ENCODE results near the gene EHBP1. TPM values are rescaled to one million over a fixed set of nuclear protein-coding genes. Genes with fewer than 3 reads are reported as not detected.

Gene EHBP1
- total and polyA plus RNA-seq, 2 experiments from 2014 or later, result 27.2 to 47.9 TPM

- TF ChIP-seq EZH2 (IDR thresholded peaks at IDR 0.05; ENCODE audit: low read depth, unreplicated experiment), result no peak
Observed at GRCh38 chr2:62770629-62771028, 65.1 kb downstream of the EHBP1 start (continued).

GRCh38 chr2:62774555-62775366 is 69.2 kb downstream of the EHBP1 start:
- peak; percentile 70 for DNase-seq (ENCODE audit: low spot score)

GRCh38 chr2:62775367-62775668 is 69.8 kb downstream of the EHBP1 start:
- Histone ChIP-seq H3K4me1 (ENCODE audit: insufficient read depth) (no peaks in the 10 kb centered on the region; the same call in 1 of the 2 replicates), H2AFZ (no peak overlapping the region), H3K4me2 (no peak overlapping the region), H3K79me2 (replicated peaks; ENCODE audit: insufficient read depth) (no peaks in the 10 kb centered on the region), H3K27me3 (ENCODE audit: insufficient read depth) (no peaks in the 10 kb centered on the region), H3F3A (replicated peaks; ENCODE audit: low read depth) (no peaks in the 10 kb centered on the region), H3K36me3 (ENCODE audit: insufficient read depth) (no peaks in the 10 kb centered on the region), H3K27ac (ENCODE audit: low read depth) (no peak overlapping the region), H4K20me1 (replicated peaks; ENCODE audit: insufficient read depth) (no peaks in the 10 kb centered on the region; the same call in 1 of the 2 replicates), H3K9me2 (ENCODE audit: insufficient read depth) (no peaks in the 10 kb centered on the region), H3K4me3 (no peak overlapping the region)
- no peak overlapping the region for H3K4me3 Mint-ChIP-seq
- no peak for TF ChIP-seq NANOG (IDR thresholded peaks at IDR 0.05; ENCODE audit: borderline replicate concordance)
- TF ChIP-seq CTCF (conservative IDR thresholded peaks at IDR 0.05; ENCODE audit: low read depth in 2 of 2), result 0 out of 4 replicates have a peak, but pooled peaks of 1 of the 2 experiments have one; percentile 0
- H3K27ac Mint-ChIP-seq, result no peak overlapping the region
- peaks cover 2% of the 10 kb centered on the region for H3K27me3 Mint-ChIP-seq (ENCODE audit: insufficient read depth, low read depth, poor library complexity)
- peaks cover 5% of the 10 kb centered on the region; the same call in 2 of the 3 replicates for H3K9me3 Mint-ChIP-seq
- DNase-seq (ENCODE audit: low spot score) (no peak), ATAC-seq (no peak)
- H3K36me3 Mint-ChIP-seq (ENCODE audit: low read depth), result peaks cover 6% of the 10 kb centered on the region; the same call in 2 of the 3 replicates
- peaks cover 9% of the 10 kb centered on the region for H3K4me1 Mint-ChIP-seq

More at GRCh38 chr2:62774555-62775366, 69.2 kb downstream of the EHBP1 start:
- H3K36me3 Mint-ChIP-seq (ENCODE audit: low read depth), result peaks cover 11% of the 10 kb centered on the region; the same call in 2 of the 3 replicates
- Histone ChIP-seq H3K4me3 (no peak overlapping the region), H3K79me2 (replicated peaks; ENCODE audit: insufficient read depth) (no peaks in the 10 kb centered on the region), H3K36me3 (ENCODE audit: insufficient read depth) (no peaks in the 10 kb centered on the region), H3F3A (replicated peaks; ENCODE audit: low read depth) (no peaks in the 10 kb centered on the region), H2AFZ (no peak overlapping the region), H3K4me1 (ENCODE audit: insufficient read depth) (no peaks in the 10 kb centered on the region; the same call in 1 of the 2 replicates), H3K4me2 (no peak overlapping the region), H4K20me1 (replicated peaks; ENCODE audit: insufficient read depth) (no peaks in the 10 kb centered on the region; the same call in 1 of the 2 replicates), H3K9me2 (ENCODE audit: insufficient read depth) (no peaks in the 10 kb centered on the region), H3K27me3 (ENCODE audit: insufficient read depth) (no peaks in the 10 kb centered on the region), H3K27ac (ENCODE audit: low read depth) (peak overlapping the region; percentile 56; the same call in 1 of the 2 replicates)
- ATAC-seq, result peak; percentile 46; the same call in 2 of the 3 replicates
- peaks cover 9% of the 10 kb centered on the region for H3K4me1 Mint-ChIP-seq
- H3K4me3 Mint-ChIP-seq, result no peak overlapping the region
- no peak for TF ChIP-seq ZNF331 (CRISPR knock-in tag; IDR thresholded peaks at IDR 0.05; ENCODE audit: low read depth)
- TF ChIP-seq CTCF (conservative IDR thresholded peaks at IDR 0.05; ENCODE audit: low read depth in 2 of 2), result peak; percentile 58 to 88
- H3K27ac Mint-ChIP-seq, result peak overlapping the region; percentile 89
- peaks cover 2% of the 10 kb centered on the region for H3K27me3 Mint-ChIP-seq (ENCODE audit: insufficient read depth, low read depth, poor library complexity)
- H3K9me3 Mint-ChIP-seq, result peaks cover 10% of the 10 kb centered on the region; the same call in 2 of the 3 replicates

All from GM23338 (cell line).